HG03045 (cell line): ENCODE measurements around the gene MINDY4.

Experiments used
- ATAC-seq: cut with Tn5 transposase; IDR thresholded peaks from one replicate; pipeline ENCODE4 v1.9.1; 2021; ENCODE audit warnings: mild to moderate bottlenecking, moderate library complexity; ENCODE audit not compliant: unreplicated experiment

MINDY4 gene

DNA sequence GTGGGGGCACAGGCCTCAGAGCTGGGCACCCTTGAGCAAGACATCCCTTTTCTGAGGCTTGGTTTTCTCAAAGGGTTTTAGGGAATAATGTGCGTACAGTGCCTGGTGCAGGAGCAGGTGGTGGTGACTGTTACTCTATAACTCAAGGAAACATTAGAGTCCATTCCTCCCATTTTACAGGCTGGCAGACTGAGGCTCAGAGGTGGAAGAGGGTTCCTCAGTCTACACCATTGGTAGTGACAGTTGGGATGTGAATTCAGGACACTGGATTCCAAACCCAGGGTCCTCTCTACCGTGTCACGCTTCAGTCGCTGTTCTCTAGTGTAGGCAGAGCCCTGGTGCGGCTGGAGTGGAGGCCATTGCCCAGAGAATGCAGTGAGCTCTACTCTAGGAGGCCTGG, 100.4 kb downstream of the MINDY4 start:
- ATAC-seq = no peak

DNA sequence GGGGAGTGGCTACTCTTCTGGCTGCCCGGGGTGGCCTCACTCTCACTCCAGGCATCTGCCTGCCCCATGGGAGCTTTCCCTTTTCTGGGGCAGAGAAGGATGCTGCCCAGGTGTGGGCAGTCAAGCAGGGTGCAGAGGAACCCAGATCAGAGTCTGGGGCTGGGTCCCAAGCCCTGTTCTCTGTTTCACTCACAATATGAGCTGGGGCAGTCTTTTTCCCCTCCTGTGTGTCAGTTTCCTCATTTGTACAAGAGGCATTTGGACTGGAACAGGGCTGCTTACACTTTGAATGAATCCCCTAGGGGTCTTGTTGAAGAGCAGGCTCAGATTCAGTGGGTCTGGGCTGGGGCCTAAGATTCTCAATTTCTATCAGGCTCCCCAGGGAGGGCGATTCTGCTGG, 102.0 kb downstream of the MINDY4 start:
- no peak for ATAC-seq

- no peak for ATAC-seq
These were observed 102.4 kb downstream of the MINDY4 start for GRCh38 chr7:30873656-30874055.

GRCh38 chr7:30874656-30875302, 103.6 kb downstream of the MINDY4 start:
- ATAC-seq = no peak

GRCh38 chr7:30877015-30877769, 106.0 kb downstream of the MINDY4 start:
- ATAC-seq = no peak

GRCh38 chr7:30877993-30878392, 106.8 kb downstream of the MINDY4 start:
- no peak for ATAC-seq

DNA sequence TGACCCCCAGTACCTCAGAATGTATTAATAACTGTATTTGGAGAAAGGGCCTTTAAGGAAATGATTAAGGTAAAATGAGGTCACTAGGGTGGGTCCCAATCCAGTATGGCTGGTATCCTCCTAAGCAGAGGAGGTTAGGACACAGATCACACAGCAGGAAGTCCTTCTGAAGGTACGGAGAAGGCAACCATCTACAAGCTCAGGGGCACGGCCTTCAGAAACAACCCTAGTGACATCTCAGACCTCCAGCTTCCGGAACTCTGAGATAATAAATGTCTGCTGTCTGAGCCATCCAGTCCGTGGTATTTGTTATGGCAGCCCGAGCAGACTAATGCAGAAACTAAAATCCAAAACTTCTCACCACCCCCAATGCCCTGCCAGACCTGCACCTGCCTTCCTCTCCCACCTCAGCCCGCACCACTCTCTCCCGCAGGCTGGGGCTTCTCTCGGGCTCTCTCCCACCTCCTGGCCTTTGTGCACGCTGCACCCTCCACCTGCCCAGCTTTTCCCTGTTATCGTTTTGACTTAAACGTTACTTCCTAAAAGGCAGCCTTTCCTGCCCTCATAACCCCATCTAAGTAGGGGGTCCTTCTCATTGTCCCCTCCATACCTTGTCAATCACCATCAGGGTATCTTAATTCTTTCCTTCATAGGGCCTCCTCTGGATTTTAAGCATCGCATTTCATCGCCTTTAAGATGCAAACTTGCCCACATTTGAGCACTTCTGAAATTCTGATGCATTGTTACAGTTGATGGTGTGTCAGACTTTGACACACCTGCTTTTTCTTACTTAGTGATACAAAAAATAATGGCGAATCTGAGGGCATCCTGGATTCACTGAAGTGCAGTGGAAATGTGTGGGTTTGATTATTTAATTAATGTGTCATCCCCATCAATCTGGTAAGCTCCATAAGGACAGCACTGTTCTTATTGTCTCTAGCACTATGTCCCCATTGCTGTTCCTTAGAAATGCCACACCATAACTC, 108.2 kb downstream of the MINDY4 start:
- no peak for ATAC-seq

DNA sequence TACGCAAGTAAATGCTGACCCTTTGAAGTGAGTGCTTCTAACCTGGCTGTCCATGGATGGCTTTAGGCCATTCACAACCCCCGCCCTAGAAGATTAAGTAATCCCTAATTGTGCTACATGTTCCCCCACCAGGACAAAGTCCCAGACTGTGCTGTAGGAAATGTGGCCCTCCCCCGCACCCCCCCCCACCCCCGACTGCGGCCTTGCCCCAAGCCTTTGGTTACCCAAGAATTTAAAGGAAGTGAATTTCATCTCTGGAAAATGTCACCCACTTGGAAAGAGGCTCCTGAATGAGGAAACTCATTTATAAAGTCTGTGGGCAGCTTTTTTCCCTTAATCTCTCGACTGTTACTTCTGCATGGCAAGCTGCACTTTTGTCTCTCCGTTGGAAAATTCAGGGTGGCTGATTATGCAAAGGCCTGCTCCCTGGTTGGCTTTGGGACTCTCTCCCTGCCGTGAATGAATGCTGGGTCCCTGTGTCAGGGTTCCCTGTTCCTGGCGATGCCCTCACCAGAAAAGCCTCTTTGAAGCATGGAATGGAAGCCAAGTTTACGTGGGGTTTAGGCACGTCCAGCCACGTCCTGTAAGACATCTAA, 109.0 kb downstream of the MINDY4 start:
- ATAC-seq = no peak

- no peak for ATAC-seq
These were observed 109.7 kb downstream of the MINDY4 start for GRCh38 chr7:30880941-30881340.

DNA sequence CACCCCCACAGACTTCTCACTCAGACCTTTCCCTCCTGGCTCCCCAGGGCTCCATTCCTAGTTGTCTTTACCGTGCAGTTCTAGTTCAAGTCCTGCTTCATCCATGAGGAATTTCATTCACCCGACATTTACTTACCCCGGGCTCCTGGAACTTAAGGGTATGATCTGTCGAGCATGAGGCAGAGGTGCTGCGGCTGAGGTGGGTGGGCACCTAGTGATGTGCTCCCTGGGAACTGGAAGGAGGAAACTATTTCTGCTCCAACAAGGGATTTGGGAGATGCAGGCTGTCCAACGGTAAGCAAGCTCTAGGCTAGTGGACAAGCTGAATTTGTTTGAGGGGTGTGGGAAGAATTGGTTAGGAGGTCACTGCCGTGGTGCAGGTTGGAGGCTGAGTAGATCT, 110.2 kb downstream of the MINDY4 start:
- ATAC-seq = no peak

GRCh38 chr7:30884881-30885280, 113.7 kb downstream of the MINDY4 start:
- ATAC-seq = no peak

DNA sequence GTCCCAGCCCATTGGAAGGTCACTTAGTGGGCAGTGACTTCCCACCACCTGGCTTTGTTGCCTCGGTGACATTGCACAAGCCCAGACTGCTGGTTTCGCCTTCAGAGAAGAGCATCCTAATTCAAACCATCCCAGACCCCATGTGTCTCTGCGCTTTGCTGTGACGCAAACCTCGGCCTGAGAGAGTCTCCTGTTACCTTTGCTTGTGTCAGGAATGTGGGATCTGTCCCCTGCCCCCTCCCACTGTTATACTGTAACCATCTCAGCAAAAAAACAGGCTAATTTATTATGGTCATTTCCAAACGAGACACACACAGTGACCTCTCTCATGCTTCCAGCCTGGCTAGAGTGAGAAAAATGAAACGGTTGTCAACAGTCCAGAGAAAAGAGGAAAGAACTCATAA, 115.4 kb downstream of the MINDY4 start:
- no peak for ATAC-seq

DNA sequence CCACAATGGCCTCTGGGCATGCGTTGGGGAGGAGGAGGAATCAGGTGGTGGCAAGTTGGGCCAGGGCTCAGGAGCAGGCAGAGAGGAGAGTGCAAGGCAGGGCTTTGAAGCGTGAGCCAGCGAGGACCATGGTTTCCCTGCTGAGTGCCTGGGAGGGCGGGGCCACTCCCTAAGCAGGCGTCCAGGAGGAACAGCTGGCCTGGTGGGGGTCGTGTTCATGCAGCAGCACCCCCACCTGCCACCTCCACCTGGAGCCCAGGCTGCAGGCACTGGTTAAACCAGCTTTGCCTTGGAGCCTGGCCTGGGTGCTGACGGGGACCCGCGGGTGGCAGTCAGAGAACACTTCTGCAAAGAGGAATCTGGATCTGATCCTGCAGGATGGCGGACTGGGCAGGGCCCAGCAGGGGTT, 116.3 kb downstream of the MINDY4 start:
- no peak for ATAC-seq

DNA sequence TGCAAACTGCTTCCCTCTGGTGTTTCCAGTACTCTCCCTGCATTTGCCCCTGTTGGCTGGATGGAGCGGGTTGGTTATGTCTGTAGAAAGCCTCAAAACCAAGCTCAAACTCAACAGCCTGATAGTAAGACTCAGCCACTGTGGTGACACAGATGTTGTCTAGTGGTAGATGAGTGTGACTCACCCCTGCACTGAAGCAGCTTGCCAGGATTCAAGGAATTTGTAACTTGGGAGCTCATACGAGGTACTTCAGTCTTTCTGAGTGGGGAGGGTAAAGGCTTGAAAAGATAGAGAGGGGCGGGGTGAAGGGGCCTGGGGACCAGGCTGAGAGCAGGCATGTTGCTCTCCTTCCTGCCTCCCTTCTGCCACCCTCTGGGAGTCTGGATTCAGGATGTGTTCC, 117.5 kb downstream of the MINDY4 start:
- no peak for ATAC-seq

DNA sequence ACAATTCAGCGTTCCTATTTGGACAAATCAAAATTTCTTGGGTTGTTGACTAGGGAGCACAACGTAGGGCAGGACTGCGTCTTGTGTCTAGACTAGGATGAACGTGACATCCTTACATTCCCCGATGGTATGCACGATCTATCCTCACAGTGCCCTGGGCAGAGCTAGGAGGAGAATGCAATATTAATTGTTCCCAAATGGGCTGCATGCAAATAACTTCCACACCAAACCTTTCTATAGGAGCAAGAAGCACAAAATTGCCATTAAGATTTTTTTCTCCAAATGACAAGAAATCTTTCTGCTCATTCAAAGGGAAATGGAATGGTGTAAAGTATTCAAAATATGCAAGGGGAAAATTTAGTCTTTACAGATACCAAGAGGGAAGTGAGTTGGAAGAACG, 119.0 kb downstream of the MINDY4 start:
- ATAC-seq = no peak

DNA sequence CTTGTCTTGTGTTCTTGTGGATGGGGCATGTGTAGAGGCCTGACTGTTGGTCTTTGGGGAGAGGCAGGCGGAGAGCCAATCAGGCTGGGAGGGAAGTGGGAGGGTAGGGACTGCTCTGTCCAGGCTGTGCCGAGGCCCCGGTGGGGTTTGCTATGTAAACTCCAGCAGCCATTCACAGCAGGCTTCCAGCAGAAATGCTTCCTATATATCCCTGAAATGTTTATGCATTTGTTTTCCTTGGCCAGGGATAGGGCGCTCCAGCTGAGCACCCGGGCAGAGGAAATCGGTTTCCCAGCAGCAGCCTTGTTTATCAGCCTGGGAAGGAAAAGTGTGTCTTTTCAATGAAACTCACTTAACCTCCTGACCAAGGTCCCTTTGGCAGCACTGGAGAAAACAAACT, 122.1 kb downstream of the MINDY4 start:
- ATAC-seq = no peak

- no peak for ATAC-seq
These were observed 122.8 kb downstream of the MINDY4 start for GRCh38 chr7:30894009-30894408.

- ATAC-seq = no peak
These were observed 123.8 kb downstream of the MINDY4 start for GRCh38 chr7:30894866-30895605.

GRCh38 chr7:30896036-30896435, 124.8 kb downstream of the MINDY4 start:
- ATAC-seq = no peak
